ENCODE data around the gene ZNF561. TPM values are rescaled to one million over a fixed set of nuclear protein-coding genes. Genes with fewer than 3 reads are reported as not detected.
A peak's percentile ranks its signal among the peaks of the same experiment; 100 is the strongest.

Gene ZNF561
- total and polyA plus RNA-seq, 2 donors: 26.5 to 32.4 TPM

GRCh38 chr19:9565900-9566705, 54.9 kb downstream of the ZNF561 start:
- WGBS: 98% methylated on average over 9 of the region's 9 CpGs
- Histone ChIP-seq H3K27me3 (ENCODE audit: control insufficient read depth in 2 of 2, insufficient read depth in 1 of 2, low read length in 1 of 2) (no peaks in the 10 kb centered on the region), H3K36me3 (ENCODE audit: control insufficient read depth in 2 of 2, insufficient read depth in 2 of 2, low read length in 1 of 2) (peaks cover 47 to 59% of the 10 kb centered on the region in 2 donors), H3K9me3 (ENCODE audit: control insufficient read depth in 2 of 2, insufficient read depth in 1 of 2, low read length in 1 of 2) (peaks cover 29 to 43% of the 10 kb centered on the region in 2 donors), H3K4me1 (ENCODE audit: control insufficient read depth in 2 of 2, insufficient read depth in 2 of 2, low read length in 2 of 2) (no peaks in the 10 kb centered on the region), H3K4me3 (ENCODE audit: low read length in 2 of 2) (no peak overlapping the region), H3K27ac (ENCODE audit: low read depth in 1 of 2, low read length in 1 of 2) (no peak overlapping the region)
- peak in 1 of 9 donors; percentile 24 for DNase-seq (ENCODE audit: low read depth in 6 of 9, low spot score in 9 of 9)

Other genes starting within 250 kb of the ZNF561 start
- gene ZNF266, start 185.7 kb downstream of the ZNF561 start, total RNA-seq: 25.7 TPM
- gene ZNF266, start 185.7 kb downstream of the ZNF561 start, polyA plus RNA-seq: 151 TPM
- 0.05 TPM for gene ZNF560, start 122.6 kb downstream of the ZNF561 start, total RNA-seq
- 0.21 TPM for gene ZNF560, start 122.6 kb downstream of the ZNF561 start, polyA plus RNA-seq
- gene ZNF426, start 82.6 kb downstream of the ZNF561 start, total RNA-seq: 11.1 TPM
- gene ZNF426, start 82.6 kb downstream of the ZNF561 start, polyA plus RNA-seq: 5.0 TPM
- 26.1 TPM for gene ZNF121, start 36.7 kb downstream of the ZNF561 start, total RNA-seq
- 15.3 TPM for gene ZNF121, start 36.7 kb downstream of the ZNF561 start, polyA plus RNA-seq
- gene ZNF562, start 53.9 kb upstream of the ZNF561 start, total RNA-seq: 22.6 TPM
- gene ZNF562, start 53.9 kb upstream of the ZNF561 start, polyA plus RNA-seq: 10.3 TPM
- gene ZNF846, start 147.5 kb upstream of the ZNF561 start, total RNA-seq: 10.1 TPM
- 23.1 TPM for gene ZNF846, start 147.5 kb upstream of the ZNF561 start, polyA plus RNA-seq
- gene FBXL12, start 197.8 kb upstream of the ZNF561 start, total RNA-seq: 28.4 TPM
- gene FBXL12, start 197.8 kb upstream of the ZNF561 start, polyA plus RNA-seq: 40.1 TPM
- gene UBL5, start 206.7 kb upstream of the ZNF561 start, total RNA-seq: 577 TPM
- gene UBL5, start 206.7 kb upstream of the ZNF561 start, polyA plus RNA-seq: 749 TPM
- 118 TPM for gene PIN1, start 214.1 kb upstream of the ZNF561 start, total RNA-seq
- 87.5 TPM for gene PIN1, start 214.1 kb upstream of the ZNF561 start, polyA plus RNA-seq

All from thymus (tissue), 11 donors.